ENCODE measurements around the gene LRRC40. TPM values are rescaled to one million over a fixed set of nuclear protein-coding genes. Genes with fewer than 3 reads are reported as not detected.
"Not testable (repeated sequence)": the region's sequence is repeated elsewhere in the genome, so short reads cannot be mapped to it uniquely, and the experiment has no call there.

LRRC40 gene
- total RNA-seq, 4 donors from 2014 or later = 5.5 to 15.3 (median 11.8) TPM

DNA sequence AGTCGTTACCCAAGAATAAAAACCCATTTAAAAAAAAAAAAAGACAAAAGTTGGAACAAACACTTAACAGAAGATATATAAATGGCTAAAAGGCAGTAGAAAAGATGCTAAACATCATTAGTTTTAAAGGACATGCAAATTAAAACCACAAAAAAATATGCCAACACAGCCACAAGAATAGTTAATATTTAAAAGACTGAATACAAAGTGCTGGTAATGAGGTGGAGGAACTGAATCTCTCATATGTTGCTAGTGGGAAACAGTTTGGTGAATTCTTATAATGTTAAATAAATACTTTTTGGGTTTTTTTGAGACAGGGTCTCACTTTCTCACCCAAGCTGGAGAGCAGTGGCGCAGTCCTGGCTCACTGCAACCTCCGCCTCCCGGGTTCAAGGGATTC lies 10.0 kb downstream of the LRRC40 start:
- no peaks in the 10 kb centered on the region for H3K36me3 ChIP-seq
- intact Hi-C loops (cut with DNase I) = no loop called here
- H3K27me3 ChIP-seq = no peaks in the 10 kb centered on the region
- H3K4me3 ChIP-seq = no peak overlapping the region
- H3K4me1 ChIP-seq = no peaks in the 10 kb centered on the region
- DNase-seq = no peak
- no peak overlapping the region for H3K27ac ChIP-seq
- TF ChIP-seq, protein P1, sequence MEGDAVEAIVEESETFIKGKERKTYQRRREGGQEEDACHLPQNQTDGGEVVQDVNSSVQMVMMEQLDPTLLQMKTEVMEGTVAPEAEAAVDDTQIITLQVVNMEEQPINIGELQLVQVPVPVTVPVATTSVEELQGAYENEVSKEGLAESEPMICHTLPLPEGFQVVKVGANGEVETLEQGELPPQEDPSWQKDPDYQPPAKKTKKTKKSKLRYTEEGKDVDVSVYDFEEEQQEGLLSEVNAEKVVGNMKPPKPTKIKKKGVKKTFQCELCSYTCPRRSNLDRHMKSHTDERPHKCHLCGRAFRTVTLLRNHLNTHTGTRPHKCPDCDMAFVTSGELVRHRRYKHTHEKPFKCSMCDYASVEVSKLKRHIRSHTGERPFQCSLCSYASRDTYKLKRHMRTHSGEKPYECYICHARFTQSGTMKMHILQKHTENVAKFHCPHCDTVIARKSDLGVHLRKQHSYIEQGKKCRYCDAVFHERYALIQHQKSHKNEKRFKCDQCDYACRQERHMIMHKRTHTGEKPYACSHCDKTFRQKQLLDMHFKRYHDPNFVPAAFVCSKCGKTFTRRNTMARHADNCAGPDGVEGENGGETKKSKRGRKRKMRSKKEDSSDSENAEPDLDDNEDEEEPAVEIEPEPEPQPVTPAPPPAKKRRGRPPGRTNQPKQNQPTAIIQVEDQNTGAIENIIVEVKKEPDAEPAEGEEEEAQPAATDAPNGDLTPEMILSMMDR (IDR thresholded peaks at IDR 0.05) = no peak
- no peak for TF ChIP-seq POLR2A (IDR thresholded peaks at IDR 0.05)
- H3K9me3 ChIP-seq = no peaks in the 10 kb centered on the region
- 91 to 92% methylated on average over 4 of the region's 4 CpGs for WGBS, 2 donors

DNA sequence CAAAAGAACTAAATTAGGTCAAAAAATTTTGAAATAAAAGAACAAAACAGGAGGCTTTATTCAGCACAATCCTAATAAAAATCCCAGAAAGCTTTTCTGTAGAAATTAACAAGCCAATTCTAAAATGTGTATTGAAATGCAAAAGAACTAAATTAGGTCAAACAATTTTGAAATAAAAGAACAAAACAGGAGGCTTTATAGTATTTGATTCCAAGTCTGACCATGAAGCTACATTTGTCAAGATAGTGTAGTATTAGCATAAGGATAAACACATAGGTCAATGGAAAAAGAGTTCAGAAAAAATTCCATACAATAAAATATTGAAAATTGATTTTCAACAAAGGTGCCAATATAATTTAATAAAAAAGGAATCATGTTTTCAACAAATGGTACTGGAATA lies 10.8 kb downstream of the LRRC40 start:
- Histone ChIP-seq H3K27ac (no peak overlapping the region), H3K9me3 (no peaks in the 10 kb centered on the region), H3K4me3 (no peak overlapping the region), H3K27me3 (no peaks in the 10 kb centered on the region), H3K36me3 (no peaks in the 10 kb centered on the region), H3K4me1 (no peaks in the 10 kb centered on the region)
- intact Hi-C loops (cut with DNase I) = no loop called here
- no peak for DNase-seq
- TF ChIP-seq, protein P1 (IDR thresholded peaks at IDR 0.05) = no peak
- no peak for TF ChIP-seq POLR2A (IDR thresholded peaks at IDR 0.05)

DNA sequence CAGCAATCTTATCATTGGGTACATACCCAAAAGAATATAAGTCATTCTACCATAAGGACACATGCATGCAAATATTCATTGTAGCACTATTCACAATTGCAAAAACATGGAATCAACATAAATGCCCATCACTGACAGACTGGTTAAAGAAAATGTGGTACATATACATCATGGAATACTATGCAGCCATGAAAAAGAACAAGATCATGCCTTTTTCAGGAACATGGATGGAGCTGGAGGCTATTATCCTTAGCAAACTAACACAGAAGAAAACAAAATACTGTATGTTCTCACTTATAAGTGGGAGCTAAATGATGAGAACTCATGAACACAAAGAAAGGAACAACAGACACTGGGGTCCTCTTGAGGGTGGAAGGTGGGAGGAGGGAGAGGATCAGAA lies 12.9 kb downstream of the LRRC40 start:
- H3K4me3 ChIP-seq; H3K27me3 ChIP-seq; DNase-seq; intact Hi-C loops (cut with DNase I); H3K27ac ChIP-seq; H3K9me3 ChIP-seq; H3K36me3 ChIP-seq; H3K4me1 ChIP-seq: not testable (repeated sequence)

DNA sequence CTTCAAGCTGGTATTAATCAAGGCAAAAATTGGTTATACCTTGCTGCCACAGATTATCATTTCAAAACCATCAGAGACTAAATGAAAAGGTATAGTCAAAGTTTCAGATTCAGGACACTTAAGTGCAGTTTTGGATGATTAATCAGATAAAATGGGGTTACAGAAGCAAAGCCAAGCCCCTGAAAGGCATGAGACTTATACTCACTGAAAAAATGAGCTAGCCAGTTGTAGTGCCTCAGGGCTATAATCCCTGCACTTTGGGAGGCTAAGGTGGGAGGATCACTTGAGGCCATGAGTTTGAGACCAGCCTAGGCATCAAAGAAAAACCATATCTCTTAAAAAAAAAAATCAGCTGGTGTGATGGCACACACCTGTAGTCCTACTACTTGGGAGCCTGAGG lies 15.2 kb downstream of the LRRC40 start:
- Histone ChIP-seq H3K36me3 (peaks cover 0 to 14% (median 0%) of the 10 kb centered on the region in 3 donors), H3K4me3 (no peak overlapping the region), H3K9me3 (no peaks in the 10 kb centered on the region), H3K4me1 (no peaks in the 10 kb centered on the region), H3K27me3 (no peaks in the 10 kb centered on the region), H3K27ac (no peak overlapping the region)
- TF ChIP-seq, protein P1 (IDR thresholded peaks at IDR 0.05) = no peak
- TF ChIP-seq POLR2A (IDR thresholded peaks at IDR 0.05) = no peak
- intact Hi-C loops (cut with DNase I) = no loop called here
- no peak for DNase-seq

DNA sequence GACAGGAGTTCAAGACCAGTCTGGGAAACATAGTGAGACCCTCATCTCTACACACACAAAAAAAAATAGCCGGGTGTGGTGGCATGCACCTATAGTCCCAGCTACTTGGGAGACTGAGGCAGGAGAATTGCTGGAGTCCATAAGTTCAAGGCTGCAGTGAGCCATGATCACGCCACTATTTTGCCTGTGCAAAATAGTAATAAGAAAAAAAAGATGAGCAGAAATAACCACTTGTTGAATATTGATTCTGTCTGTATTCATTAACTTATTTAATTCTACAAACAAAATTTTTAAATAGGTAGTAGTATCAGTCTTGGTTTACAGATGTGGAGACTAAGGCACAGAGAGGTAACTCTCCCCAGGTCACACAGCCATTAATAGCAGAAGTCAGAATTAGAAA lies 16.9 kb downstream of the LRRC40 start:
- intact Hi-C loops (cut with DNase I) = no loop called here
- Histone ChIP-seq H3K4me3 (no peak overlapping the region), H3K9me3 (no peaks in the 10 kb centered on the region), H3K36me3 (peaks cover 0 to 31% (median 0%) of the 10 kb centered on the region in 3 donors), H3K4me1 (no peaks in the 10 kb centered on the region), H3K27ac (no peak overlapping the region), H3K27me3 (no peaks in the 10 kb centered on the region)
- TF ChIP-seq, protein P1 (IDR thresholded peaks at IDR 0.05) = no peak
- 92 to 95% methylated on average over 2 of the region's 2 CpGs for WGBS, 2 donors
- DNase-seq = no peak

DNA sequence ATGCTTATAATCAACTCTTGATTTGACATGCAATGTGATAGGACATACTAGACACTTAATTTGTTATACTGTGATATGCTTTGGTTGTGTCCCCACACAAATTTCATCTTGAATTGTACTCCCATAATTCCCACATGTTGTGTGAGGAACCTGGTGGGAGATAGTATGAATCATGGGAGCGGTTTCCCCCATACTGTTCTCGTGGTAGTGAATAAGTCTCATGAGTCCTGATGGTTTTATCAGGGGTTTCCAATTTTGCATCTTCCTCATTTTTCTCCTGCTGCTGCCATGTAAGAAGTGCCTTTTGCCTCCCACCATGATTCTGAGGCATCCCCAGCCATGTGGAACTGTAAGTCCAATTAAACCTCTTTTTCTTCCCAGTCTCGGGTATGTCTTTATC lies 20.2 kb downstream of the LRRC40 start:
- H3K27me3 ChIP-seq; H3K4me3 ChIP-seq; DNase-seq; H3K27ac ChIP-seq; H3K9me3 ChIP-seq; intact Hi-C loops (cut with DNase I); H3K4me1 ChIP-seq: not testable (repeated sequence)
- 87 to 93% methylated on average over 3 of the region's 3 CpGs for WGBS, 2 donors
- peaks cover 0 to 46% (median 0%) of the 10 kb centered on the region in 3 donors for H3K36me3 ChIP-seq
